HG03196 (cell line): ENCODE results near the gene FAM83D.
"Not testable (repeated sequence)": the region's sequence is repeated elsewhere in the genome, so short reads cannot be mapped to it uniquely, and the experiment has no call there.

Experiments
- ATAC-seq: cut with Tn5 transposase; IDR thresholded peaks from one replicate; pipeline ENCODE4 v1.9.1; 2021; ENCODE audit not compliant: unreplicated experiment

Gene FAM83D

GRCh38 chr20:38932457-38933120, 6.4 kb downstream of the FAM83D start:
- ATAC-seq = no peak

DNA sequence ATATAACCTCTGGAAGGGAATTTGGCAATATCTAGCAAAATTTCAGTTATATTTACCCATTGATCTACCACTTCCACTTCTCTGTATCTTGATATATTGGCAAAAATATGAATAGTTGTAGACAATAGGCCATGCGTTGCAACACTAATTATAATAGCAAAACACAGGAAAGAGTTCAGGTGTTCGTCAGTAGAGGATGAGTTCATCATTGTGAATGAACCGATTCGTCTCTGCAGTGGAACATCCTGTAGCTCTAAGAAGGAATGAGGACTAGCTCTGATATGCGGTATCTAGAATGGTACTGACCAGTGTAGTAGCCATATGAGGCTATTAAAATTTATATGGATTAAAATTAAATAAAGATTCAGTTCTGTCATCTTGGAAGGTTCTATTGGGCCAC, 8.3 kb downstream of the FAM83D start:
- no peak for ATAC-seq

DNA sequence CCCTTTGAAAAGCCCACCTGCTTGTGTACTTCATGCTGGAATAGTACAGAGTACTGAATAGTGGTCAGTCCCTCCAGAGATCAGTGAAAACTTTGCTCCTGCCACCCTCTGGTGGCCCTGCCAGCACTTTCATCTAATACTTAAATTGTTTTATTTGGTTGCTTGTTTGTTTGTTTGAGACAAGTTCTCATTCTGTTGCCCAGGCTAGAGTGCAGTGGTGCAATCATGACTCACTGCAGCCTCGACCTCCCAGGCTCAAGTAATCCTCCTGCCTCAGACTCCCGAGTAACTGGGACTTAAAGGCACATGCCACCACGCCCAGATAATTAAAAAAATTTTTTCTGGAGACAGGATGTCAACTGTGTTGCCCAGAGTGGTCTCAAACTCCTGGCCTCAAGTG, 9.1 kb downstream of the FAM83D start:
- no peak for ATAC-seq

DNA sequence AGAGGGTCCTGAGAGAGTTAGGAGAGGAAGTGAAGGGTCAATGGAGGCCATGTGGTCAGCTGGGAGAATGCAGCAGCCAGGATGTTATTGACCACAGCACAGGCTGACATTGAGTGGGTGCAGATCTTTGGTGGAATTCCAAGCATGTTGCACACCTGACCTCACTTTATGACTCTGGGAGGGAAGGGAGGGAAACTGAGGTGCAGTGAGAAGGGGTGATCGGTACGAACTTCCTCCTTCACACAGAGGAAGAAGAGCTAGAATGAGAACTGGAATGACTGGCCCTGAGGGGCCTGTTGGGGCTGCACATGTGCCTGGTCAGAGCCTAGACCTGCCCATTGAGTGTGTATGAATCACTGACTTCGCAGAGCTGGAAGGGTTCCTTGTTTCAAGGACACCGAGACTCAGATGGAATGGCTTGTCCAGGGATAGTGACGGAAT, 9.8 kb downstream of the FAM83D start:
- no peak for ATAC-seq

- no peak for ATAC-seq
These were observed 10.8 kb downstream of the FAM83D start for GRCh38 chr20:38937000-38937399.

DNA sequence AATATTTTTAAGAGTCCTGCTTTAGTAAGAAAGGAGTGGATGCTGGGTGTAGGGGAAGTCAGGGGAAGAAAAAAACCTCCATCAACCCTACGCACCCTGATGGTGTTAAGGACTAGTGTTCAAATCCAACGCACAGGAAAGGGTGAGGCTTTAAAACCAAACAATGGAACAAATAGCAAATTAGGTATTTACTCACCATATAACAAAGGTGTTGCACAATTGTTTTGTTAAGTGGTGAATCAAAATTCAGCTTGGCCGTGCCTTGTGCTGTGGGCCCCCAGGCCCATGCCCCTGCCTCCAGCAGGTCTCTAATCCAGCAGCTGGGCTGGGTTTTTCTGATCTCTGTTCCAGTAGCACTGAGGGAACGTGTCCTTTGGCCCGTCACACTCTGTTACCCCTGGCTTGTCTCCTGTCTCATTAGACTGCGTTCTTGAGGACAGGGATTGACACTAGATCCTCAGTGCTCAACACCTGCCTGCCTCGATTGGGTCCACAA, 11.8 kb downstream of the FAM83D start:
- no peak for ATAC-seq

- no peak for ATAC-seq
These were observed 13.5 kb downstream of the FAM83D start for GRCh38 chr20:38939686-38940085.

DNA sequence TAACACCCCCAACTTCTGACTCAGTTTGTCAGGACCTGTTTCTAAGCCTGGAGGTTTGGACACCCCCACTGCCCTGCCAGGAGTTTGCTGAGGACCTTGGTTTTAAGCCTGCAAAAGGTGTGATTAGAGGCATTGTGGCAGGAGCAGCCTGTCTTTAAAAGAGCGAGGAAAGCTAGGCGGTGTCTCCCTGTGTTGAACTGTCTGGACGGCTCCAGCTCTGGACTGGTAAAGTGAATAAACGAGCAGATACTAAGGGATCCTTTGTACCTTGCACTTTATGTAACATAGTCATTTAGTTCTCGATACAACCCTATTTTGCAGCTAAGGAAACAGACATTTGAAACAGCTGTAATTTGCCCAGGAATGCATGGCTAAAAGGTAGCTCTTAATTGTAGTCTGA, 14.4 kb downstream of the FAM83D start:
- ATAC-seq = no peak

GRCh38 chr20:38941726-38942389, 15.6 kb downstream of the FAM83D start:
- ATAC-seq = no peak

GRCh38 chr20:38945012-38945411, 18.8 kb downstream of the FAM83D start:
- no peak for ATAC-seq

DNA sequence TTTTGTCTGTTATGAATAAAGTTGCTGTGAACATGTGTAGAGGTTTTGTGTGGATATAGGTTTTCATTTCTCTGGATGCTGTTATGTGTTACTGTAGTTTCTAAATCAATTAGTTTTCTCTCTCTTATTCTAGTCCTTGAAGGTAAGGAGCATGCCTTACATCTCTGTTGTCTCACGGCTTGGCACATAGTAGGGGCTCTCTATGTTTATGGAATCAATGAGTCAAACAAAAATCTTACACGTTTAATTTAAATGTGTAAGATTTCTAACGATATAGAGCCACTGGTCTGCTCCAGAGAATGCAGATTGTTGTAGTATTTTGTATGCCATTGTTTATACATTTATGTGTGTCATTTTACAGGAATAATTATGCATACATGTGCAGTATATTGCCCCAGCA, 20.6 kb downstream of the FAM83D start:
- ATAC-seq = no peak

DNA sequence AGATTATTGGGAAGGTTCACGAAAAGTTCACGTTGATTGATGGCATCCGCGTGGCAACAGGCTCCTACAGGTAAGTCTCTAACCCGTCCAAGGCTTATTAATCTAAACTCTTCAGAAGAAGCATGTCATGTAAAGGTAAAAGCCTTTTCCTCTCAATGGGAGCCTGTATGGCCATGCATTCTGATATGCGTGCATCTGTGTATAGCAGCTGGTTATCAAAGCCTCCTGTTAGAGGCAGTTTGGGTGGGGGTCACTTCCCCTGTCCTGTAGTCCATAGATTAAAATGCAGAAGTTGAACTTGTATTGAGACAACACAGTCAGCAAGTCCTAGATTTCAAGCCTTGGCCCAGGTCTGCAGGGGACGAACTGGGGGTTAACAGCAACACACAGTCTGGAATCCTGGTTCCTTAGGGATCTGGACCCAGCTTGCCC, 21.7 kb downstream of the FAM83D start:
- no peak for ATAC-seq

DNA sequence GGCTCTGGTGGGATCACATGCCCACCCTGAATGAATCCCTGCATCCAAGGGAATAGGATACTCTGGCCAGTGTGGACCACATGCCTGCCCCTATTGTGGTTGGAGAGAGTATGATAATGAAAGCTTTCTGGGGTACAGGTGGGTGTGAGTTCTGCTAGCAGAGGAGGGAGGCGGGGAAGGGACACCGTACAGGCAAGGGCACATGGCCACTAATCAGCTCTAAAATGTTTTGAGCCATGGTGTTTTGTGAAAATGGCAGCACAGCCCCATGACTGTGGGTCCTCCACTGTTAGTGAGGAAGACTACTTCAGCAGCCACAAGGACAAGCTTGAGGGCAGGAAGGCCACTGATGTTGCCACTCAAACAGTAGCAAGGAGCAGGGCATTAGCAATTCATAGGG, 24.0 kb downstream of the FAM83D start:
- no peak for ATAC-seq

- ATAC-seq = no peak
These were observed 25.4 kb downstream of the FAM83D start for GRCh38 chr20:38951611-38952010.

DNA sequence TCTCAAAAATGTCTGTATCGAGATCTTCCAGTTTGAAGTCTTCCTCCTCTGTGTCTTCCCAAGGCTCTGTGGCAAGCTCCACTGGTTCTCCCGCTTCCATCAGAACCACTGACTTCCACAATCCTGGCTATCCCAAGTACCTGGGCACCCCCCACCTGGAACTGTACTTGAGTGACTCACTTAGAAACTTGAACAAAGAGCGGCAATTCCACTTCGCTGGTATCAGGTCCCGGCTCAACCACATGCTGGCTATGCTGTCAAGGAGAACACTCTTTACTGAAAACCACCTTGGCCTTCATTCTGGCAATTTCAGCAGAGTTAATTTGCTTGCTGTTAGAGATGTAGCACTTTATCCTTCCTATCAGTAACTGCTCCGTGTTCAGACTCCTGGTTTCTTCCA, 25.9 kb downstream of the FAM83D start:
- no peak for ATAC-seq

DNA sequence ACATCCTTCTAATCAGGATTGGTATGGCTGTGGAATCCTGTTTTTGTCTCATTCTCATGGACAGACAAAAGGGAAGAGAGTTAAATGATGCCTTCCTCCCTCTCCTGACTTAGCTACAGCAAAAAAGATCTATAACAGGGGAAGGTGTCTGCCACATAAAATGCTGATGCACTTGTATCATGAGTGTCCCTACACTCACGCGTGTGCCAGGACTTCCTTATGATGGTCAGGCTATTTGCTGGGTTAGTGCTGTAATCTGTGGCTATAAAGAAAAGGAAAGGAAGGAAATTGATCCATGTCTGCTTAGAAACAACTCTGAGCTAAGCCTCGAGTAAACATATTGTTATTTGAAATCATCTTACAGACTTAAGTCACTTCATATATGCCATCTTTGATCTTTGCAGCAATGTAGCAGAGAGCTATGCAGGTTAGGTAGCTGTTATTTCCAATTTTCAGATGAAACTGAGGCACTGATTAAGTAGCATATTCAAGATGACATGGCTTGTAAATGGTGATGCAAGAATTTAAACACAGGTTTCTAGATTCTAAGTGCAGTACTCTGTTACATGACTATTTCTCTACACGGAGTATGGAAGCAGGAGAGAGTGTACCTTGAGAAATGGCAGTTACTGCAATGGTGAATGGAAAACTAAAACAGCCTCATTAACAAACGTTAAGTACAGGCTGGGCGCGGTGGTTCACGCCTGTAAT, 27.6 kb downstream of the FAM83D start:
- no peak for ATAC-seq

- no peak for ATAC-seq
These were observed 31.1 kb downstream of the FAM83D start for GRCh38 chr20:38957235-38957876.

DNA sequence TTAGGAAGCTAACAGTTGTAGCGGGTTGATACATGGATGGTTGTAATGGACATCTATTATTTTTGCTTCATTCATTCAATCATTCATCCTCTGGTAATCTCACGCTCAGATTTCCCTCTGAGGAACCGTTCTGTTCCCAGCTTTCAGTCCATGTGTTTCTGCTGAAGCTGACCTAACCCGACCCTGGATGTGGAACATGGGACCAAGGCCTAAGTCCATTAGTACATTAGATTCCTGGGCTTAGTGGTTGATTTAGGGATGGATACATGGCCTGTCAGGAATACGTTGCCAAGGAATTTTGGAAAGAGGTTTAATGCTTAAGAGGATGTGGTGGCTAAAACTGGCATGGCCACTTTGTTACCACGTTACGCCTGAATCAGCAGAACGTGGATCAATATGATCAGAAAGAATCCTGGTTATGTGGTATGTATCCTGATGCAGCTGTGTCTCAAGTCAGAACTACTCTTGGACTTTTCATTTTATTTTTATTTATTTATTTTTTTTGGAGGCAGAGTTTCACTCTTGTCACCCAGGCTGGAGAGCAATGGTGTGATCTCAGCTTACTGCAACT, 31.8 kb downstream of the FAM83D start:
- ATAC-seq = no peak

DNA sequence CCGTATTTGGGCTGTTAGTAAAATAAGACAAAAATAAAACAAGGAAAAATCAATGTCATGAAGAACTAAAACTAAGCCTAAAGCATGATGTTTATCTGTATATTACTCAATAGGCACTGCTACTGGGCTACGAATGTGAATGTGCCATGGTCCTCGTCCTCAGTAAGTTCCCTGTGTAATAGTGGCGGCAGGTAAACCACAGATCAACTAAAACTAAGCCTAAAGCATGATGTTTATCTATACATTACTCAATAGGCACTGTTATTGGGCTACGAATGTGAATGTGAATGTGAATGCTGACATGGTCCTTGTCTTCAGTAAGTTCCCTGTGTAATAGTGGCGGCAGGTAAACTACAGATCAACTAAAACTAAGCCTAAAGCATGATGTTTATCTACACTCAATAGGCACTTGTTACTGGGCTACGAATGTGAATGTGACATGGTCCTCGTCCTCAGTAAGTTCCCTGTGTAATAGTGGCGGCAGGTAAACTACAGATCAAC, 34.0 kb downstream of the FAM83D start:
- not testable (repeated sequence) for ATAC-seq

GRCh38 chr20:38961530-38962043, 35.4 kb downstream of the FAM83D start:
- ATAC-seq = no peak
